DMS114 treated with DMSO at 0.1 percent for 48 hours (cell line): Measurements from ENCODE around the gene WDR27.
"Not testable (repeated sequence)": the region's sequence is repeated elsewhere in the genome, so short reads cannot be mapped to it uniquely, and the experiment has no call there.

Experiments
- DNase-seq: peaks from one replicate; lab custom pipeline; 2025; ENCODE audit not compliant: unreplicated experiment; lab: John Stamatoyannopoulos, UW

WDR27 gene

GRCh38 chr6:169452117-169452868, 249.5 kb downstream of the WDR27 start:
- DNase-seq = no peak

GRCh38 chr6:169451065-169451838, 250.6 kb downstream of the WDR27 start:
- no peak for DNase-seq

GRCh38 chr6:169450097-169450496, 251.7 kb downstream of the WDR27 start:
- DNase-seq = no peak

- DNase-seq = no peak
Observed at GRCh38 chr6:169449221-169449620, 252.6 kb downstream of the WDR27 start.

GRCh38 chr6:169445661-169446581, 255.9 kb downstream of the WDR27 start:
- no peak for DNase-seq

- no peak for DNase-seq
Observed at GRCh38 chr6:169445227-169445626, 256.6 kb downstream of the WDR27 start.

GRCh38 chr6:169441292-169441691, 260.5 kb downstream of the WDR27 start:
- DNase-seq = no peak

- DNase-seq = no peak
Observed at GRCh38 chr6:169439710-169440109, 262.1 kb downstream of the WDR27 start.

GRCh38 chr6:169434554-169434953, 267.3 kb downstream of the WDR27 start:
- not testable (repeated sequence) for DNase-seq

- no peak for DNase-seq
Observed at GRCh38 chr6:169429001-169429400, 272.8 kb downstream of the WDR27 start.

- DNase-seq = no peak
Observed at GRCh38 chr6:169428532-169428931, 273.3 kb downstream of the WDR27 start.

- no peak for DNase-seq
Observed at GRCh38 chr6:169427856-169428255, 274.0 kb downstream of the WDR27 start.

GRCh38 chr6:169426611-169427010, 275.2 kb downstream of the WDR27 start:
- DNase-seq = no peak

- peak; percentile 7 for DNase-seq
Observed at GRCh38 chr6:169425628-169426370, 276.0 kb downstream of the WDR27 start.

- peak; percentile 43 for DNase-seq
Observed at GRCh38 chr6:169424821-169425240, 277.0 kb downstream of the WDR27 start.

- no peak for DNase-seq
Observed at GRCh38 chr6:169424149-169424804, 277.6 kb downstream of the WDR27 start.

- DNase-seq = no peak
Observed at GRCh38 chr6:169421586-169422264, 280.1 kb downstream of the WDR27 start.

GRCh38 chr6:169420912-169421543, 280.8 kb downstream of the WDR27 start:
- DNase-seq = no peak

GRCh38 chr6:169417101-169417500, 284.7 kb downstream of the WDR27 start:
- DNase-seq = no peak
